HG02884 (cell line): ENCODE results near the gene RXRA.

Experiments
- ATAC-seq: cut with Tn5 transposase; IDR thresholded peaks from one replicate; pipeline ENCODE4 v1.9.1; 2021; ENCODE audit warnings: mild to moderate bottlenecking, moderate library complexity; ENCODE audit not compliant: unreplicated experiment

RXRA gene

DNA sequence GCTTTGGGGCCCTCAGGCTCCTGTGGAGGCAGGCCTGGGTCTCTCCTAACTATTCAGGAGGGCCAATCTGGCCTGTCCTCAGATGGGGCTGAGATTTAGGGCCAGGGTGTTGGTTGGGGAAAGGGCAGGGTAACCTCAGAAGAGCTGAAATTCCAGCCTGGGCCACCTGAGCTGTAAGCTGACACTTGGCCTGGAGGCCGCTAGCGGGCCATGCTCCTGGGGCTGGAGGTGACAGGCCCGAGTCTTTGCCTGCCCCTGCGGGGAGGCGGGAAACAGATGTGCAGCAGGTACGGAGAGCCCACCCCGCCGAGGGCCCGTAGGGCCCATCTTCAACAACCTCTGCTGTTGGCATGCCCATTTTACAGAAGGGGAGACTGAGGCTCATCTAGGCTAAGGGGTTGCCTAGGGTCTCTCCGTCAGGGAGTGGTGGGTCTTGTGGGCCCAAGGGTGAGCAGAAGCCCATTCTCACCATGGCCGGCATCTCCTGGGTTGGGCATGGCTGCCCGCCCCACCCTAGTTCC, 69.5 kb downstream of the RXRA start:
- ATAC-seq, result no peak

DNA sequence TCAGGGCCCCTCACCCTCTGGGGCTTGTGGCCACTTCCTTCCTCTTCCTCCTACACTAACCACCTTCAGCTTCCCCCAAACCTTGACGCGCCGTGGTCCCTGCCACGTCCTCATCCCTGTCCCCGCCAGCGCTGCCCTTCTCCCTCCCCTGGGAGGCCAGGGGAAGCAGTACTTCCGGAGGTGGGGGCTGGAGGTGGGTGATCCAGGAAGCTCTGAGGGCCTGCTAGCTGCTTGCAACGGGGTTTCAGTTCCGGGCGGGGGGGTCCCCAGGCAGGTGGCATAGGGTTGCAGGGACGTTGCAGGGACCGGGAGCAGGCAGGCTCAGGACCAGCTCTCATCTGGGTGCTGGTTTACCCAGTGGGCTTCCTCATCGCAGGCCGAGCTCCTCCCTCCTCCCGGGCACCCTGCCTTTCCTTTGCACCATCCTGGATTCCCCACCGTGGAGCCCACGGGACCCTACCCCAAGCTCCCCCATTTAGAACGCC, 70.0 kb downstream of the RXRA start:
- ATAC-seq, result no peak

DNA sequence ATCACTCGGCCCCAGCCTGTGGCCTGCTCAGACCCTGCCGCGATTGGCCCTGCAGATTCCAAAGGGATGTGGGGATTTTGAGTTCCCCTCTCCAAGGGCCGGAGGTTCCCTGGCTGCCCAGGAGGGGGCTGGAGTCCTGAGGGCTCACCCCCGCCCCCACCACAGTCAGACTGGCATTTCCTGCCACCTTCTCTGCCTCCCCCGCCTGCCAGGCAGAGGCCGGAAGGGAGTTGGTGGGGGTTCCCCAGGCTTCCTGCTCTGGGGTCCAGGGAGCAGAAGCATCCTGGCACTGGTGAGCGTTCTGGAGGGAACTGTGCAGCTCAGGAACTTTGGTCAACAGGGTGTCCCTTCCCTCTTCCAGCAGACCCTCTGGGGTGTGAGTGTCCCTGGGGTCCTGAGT, 70.6 kb downstream of the RXRA start:
- ATAC-seq, result no peak

GRCh38 chr9:134398756-134399155, 72.5 kb downstream of the RXRA start:
- ATAC-seq, result no peak

DNA sequence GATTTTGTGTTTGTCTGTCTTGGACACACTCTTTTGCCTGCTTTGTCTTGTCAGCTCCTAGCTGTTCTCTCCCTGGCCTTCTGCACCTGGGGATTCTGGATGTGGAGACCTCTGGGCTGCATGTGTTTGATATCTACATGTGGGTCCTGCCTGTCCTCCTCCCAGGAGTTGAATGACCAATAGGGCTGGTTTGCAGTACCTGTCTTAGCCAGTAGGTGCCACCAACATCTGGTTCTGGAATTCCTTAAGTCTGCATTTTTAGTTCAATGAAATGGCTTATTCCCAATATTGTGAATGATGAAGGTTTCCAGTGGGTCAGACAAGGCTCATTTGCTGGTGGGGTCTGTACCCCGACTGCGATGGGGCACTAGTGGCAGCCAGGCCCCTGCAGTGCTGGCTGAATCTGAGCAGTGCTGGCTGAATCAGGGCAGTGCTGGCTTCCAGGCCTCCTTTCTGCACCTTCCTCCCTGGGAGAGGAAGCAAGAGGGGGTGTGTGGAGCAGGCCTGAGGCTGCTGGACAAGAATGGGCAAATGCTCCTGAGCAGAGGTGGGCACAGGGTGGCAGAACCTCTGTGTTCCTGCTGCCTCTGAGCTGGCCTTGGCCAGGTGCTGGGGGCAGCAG, 73.3 kb downstream of the RXRA start:
- ATAC-seq, result no peak

GRCh38 chr9:134400283-134400682, 74.0 kb downstream of the RXRA start:
- ATAC-seq, result no peak

DNA sequence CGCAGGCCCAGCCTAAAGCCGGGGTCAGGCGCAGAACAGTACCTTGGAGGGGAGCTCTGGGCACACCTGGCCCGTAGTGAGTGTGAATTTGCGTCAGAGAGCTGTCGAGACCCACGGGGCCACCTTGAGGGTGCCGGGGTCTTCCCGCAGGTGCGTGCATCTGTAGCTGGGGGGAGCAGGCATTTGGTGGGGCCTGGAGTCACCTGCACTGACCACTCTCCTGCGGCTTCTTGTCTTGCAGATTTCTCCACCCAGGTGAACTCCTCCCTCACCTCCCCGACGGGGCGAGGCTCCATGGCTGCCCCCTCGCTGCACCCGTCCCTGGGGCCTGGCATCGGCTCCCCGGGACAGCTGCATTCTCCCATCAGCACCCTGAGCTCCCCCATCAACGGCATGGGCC, 75.1 kb downstream of the RXRA start:
- ATAC-seq, result no peak

GRCh38 chr9:134402182-134402581, 75.9 kb downstream of the RXRA start:
- ATAC-seq, result no peak

DNA sequence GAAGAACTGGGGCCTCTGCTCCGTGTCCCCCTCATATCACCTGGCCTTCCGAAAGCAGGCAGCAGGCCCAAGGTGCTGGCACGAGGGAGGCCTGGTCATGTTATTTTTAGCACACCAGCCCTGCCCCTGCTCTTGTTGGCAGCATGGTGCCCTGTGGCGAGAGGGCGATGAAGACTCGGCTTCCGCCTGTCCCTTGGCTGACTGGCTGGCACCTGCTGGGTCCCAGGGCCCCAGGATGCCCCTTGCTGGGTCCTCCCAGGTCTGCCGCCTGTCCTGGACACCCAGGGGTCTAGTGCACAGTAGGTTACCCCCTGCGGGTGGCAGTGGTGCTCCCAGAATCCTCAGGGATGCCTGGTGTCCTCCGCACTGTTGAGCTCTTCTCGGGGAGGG, 77.0 kb downstream of the RXRA start:
- ATAC-seq, result no peak

- ATAC-seq, result no peak
These were observed 77.5 kb downstream of the RXRA start for GRCh38 chr9:134403682-134404301.

DNA sequence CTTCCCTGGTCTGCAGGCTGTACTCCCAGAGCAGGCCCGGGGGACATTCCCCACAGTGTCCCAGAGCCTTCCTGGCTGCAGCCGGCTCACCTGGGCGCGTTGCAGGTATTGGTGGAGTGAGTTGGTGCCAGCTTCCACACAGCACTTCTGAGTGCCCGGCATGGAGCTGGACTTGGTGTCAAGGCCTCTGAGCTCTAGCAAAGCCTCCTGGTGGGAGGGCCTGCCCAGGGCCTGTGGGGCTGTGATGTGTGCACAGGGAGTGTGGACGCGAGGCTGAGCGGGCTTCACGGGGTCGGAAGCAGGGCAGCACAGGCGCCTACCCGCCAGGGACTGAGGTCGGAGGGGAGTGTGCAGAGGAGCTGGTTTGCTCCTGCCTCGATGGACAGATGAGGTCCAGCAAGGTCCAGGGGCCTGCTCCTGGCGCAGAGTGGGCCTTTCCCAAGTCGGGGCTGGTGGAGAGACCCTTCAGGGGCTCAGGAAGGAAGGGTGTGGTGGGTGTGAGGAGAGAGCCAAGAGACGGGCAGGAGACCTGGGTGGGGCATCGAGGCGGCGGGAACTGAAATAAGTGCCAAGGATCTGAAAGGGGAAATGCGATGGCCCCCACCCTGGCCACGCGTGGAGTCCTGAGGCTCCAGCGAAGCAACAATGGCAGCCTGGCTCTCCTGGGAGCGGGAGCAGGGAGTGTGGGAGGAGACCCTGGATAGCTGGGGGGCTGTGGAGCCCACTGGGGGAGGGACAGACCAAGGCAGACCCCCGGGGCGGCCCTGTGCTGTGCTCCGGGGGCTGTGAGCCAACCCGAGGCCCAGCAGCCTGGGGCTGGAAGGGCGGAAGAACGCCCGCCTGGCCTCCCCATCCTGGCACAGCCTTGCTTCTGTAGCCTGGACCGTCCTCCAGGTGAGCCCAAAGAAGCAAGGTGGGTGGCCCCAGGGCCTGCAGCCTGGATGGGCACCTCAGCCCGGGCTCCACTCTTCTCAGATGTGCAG, 78.4 kb downstream of the RXRA start:
- no peak for ATAC-seq

- no peak for ATAC-seq
These were observed 79.3 kb downstream of the RXRA start for GRCh38 chr9:134405527-134405926.

DNA sequence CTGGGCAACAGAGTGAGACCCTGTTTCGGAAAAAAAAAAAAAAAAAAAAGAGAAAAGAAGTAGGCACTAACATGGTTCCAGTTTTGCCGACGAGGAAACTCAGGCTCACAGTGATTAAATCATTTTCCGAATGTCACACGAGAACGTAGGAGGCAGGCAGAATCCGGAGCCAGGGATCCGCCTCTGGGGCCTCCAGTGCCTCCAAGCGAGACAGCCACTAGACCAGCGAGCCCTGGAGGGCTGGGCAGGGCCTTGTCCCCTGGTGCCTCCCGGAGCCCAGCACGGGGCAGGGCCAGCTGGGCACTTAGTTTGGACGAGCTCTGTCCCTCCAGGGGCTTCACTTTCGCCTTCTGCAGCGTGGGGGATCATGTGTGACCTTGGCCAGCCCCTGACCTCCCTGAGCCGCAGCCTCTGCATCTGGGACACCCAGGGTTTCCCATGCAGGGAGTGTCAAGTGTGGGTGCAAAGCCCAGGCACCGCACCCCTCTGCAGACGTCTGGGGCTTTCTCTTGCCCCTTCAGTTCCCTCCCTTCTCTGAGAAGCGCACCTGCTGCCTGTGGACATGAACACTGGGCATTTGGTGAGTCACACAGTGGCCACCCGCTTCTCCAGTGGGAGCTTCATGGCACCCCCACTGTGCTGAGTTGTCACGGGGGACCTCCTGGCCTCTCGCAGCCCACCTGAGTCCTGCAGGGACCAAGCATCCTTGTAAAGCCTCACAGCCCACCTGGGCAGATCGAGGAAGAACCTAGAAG, 80.3 kb downstream of the RXRA start:
- ATAC-seq, result no peak

GRCh38 chr9:134407121-134407779, 81.0 kb downstream of the RXRA start:
- peak; percentile 69 for ATAC-seq

GRCh38 chr9:134408389-134408788, 82.1 kb downstream of the RXRA start:
- ATAC-seq, result no peak

GRCh38 chr9:134408939-134409737, 82.9 kb downstream of the RXRA start:
- no peak for ATAC-seq

GRCh38 chr9:134410071-134410834, 84.0 kb downstream of the RXRA start:
- no peak for ATAC-seq

DNA sequence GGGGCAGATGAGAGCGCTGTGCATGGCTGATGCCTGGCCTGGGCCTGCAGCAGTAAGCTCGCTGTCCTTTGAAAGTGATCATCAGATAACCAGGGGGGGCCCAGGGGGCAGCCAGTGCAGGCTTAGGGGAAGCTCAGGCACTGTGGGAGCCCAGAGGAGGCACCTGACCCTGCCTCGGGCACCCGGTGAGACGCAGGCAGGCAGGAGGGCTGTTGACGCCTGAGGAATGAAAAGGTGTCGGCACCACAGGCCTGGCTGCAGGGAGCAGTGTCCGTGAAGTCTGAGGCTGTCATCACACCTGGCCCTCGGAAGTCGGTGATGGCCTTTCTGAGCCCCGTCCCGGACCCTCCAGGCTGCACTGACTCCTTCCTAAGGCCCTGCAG, 84.6 kb downstream of the RXRA start:
- no peak for ATAC-seq
